ENCODE results near the gene HBD. TPM values are rescaled to one million over a fixed set of nuclear protein-coding genes. Genes with fewer than 3 reads are reported as not detected.

HBD gene
- total RNA-seq, 6 experiments from 2014 or later: not detected

- H3K4me1 Mint-ChIP-seq (ENCODE audit: low read depth): peaks cover 40% of the 10 kb centered on the region
- H3K9me3 Mint-ChIP-seq: no peaks in the 10 kb centered on the region
- TF ChIP-seq, protein P1, sequence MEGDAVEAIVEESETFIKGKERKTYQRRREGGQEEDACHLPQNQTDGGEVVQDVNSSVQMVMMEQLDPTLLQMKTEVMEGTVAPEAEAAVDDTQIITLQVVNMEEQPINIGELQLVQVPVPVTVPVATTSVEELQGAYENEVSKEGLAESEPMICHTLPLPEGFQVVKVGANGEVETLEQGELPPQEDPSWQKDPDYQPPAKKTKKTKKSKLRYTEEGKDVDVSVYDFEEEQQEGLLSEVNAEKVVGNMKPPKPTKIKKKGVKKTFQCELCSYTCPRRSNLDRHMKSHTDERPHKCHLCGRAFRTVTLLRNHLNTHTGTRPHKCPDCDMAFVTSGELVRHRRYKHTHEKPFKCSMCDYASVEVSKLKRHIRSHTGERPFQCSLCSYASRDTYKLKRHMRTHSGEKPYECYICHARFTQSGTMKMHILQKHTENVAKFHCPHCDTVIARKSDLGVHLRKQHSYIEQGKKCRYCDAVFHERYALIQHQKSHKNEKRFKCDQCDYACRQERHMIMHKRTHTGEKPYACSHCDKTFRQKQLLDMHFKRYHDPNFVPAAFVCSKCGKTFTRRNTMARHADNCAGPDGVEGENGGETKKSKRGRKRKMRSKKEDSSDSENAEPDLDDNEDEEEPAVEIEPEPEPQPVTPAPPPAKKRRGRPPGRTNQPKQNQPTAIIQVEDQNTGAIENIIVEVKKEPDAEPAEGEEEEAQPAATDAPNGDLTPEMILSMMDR (IDR thresholded peaks at IDR 0.05): no peak
- no peak overlapping the region for H3K4me3 Mint-ChIP-seq
- DNase-seq: no peak
- H3K27ac Mint-ChIP-seq: no peak overlapping the region
- no peaks in the 10 kb centered on the region for H3K27me3 Mint-ChIP-seq (ENCODE audit: insufficient read depth)
- no peaks in the 10 kb centered on the region for H3K36me3 Mint-ChIP-seq (ENCODE audit: low read depth)
These were observed 37.6 kb downstream of the HBD start for GRCh38 chr11:5196731-5197130.

GRCh38 chr11:5196067-5196466 lies 38.2 kb downstream of the HBD start:
- no peak for DNase-seq
- Mint-ChIP-seq H3K9me3 (no peaks in the 10 kb centered on the region), H3K27ac (no peak overlapping the region), H3K36me3 (ENCODE audit: low read depth) (no peaks in the 10 kb centered on the region), H3K27me3 (ENCODE audit: insufficient read depth) (no peaks in the 10 kb centered on the region), H3K4me1 (ENCODE audit: low read depth) (peaks cover 33% of the 10 kb centered on the region), H3K4me3 (no peak overlapping the region)
- TF ChIP-seq, protein P1 (IDR thresholded peaks at IDR 0.05): no peak

- Mint-ChIP-seq H3K27me3 (ENCODE audit: insufficient read depth) (no peaks in the 10 kb centered on the region; the same call in none of the 2 replicates), H3K27ac (no peak overlapping the region), H3K9me3 (no peaks in the 10 kb centered on the region), H3K36me3 (ENCODE audit: low read depth) (no peaks in the 10 kb centered on the region), H3K4me1 (ENCODE audit: low read depth) (peaks cover 15% of the 10 kb centered on the region), H3K4me3 (no peak overlapping the region)
- TF ChIP-seq, protein P1 (IDR thresholded peaks at IDR 0.05): no peak
- no peak for DNase-seq
These were observed 41.5 kb downstream of the HBD start for GRCh38 chr11:5192738-5193137.

DNA sequence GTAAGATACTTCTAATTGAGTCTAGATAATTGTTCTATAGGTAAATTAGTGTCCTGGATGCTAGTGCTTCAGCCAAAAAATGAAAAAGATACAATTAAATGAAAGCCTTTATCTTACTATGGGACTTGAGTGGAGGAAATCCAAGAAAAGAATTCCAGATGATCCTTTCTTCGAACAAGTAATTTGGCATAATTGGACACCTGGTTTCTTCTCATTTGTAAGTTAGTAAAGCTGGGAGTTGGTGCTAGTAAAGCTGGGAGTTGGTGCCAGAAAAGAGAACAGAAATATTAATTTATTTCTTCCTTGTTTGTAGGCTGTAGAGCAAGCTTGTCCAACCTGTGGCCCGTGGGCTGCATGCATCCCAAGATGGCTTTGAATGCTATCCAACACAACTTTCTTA lies 46.1 kb downstream of the HBD start:
- no peak overlapping the region for H3K27ac Mint-ChIP-seq
- H3K9me3 Mint-ChIP-seq: no peaks in the 10 kb centered on the region

More for the DNA sequence above, 46.1 kb downstream of the HBD start:
- TF ChIP-seq, protein P1 (IDR thresholded peaks at IDR 0.05): no peak
- no peak for DNase-seq
- no peaks in the 10 kb centered on the region for H3K4me1 Mint-ChIP-seq (ENCODE audit: low read depth)
- H3K4me3 Mint-ChIP-seq: no peak overlapping the region
- no peaks in the 10 kb centered on the region for H3K36me3 Mint-ChIP-seq (ENCODE audit: low read depth)
- H3K27me3 Mint-ChIP-seq (ENCODE audit: insufficient read depth): no peaks in the 10 kb centered on the region; the same call in none of the 2 replicates

Other genes starting within 250 kb of the HBD start
- gene OR51L1, start 239.6 kb downstream of the HBD start, total RNA-seq (2021; fragmentation: NEBNext Ultra II Directional; extraction: Animal tissue kit (Norgen Biotek cat#: 25700)): not detected
- gene OR52J3, start 188.0 kb downstream of the HBD start, total RNA-seq (2021; fragmentation: NEBNext Ultra II Directional; extraction: Animal tissue kit (Norgen Biotek cat#: 25700)): not detected
- gene OR52E2, start 174.9 kb downstream of the HBD start, total RNA-seq (2021; fragmentation: NEBNext Ultra II Directional; extraction: Animal tissue kit (Norgen Biotek cat#: 25700)): not detected
- not detected for gene OR52E1, start 164.9 kb downstream of the HBD start, total RNA-seq (2021; fragmentation: NEBNext Ultra II Directional; extraction: Animal tissue kit (Norgen Biotek cat#: 25700))
- not detected for gene OR52A5, start 96.1 kb downstream of the HBD start, total RNA-seq (2021; fragmentation: NEBNext Ultra II Directional; extraction: Animal tissue kit (Norgen Biotek cat#: 25700))
- not detected for gene OR52A1, start 79.7 kb downstream of the HBD start, total RNA-seq (2021; fragmentation: NEBNext Ultra II Directional; extraction: Animal tissue kit (Norgen Biotek cat#: 25700))
- gene OR51V1, start 33.8 kb downstream of the HBD start, total RNA-seq (2021; fragmentation: NEBNext Ultra II Directional; extraction: Animal tissue kit (Norgen Biotek cat#: 25700)): not detected
- not detected for gene HBB, start 7.4 kb downstream of the HBD start, total RNA-seq (2021; fragmentation: NEBNext Ultra II Directional; extraction: Animal tissue kit (Norgen Biotek cat#: 25700))
- not detected for gene HBG1, start 15.4 kb upstream of the HBD start, total RNA-seq (2021; fragmentation: NEBNext Ultra II Directional; extraction: Animal tissue kit (Norgen Biotek cat#: 25700))
- gene HBG2, start 20.3 kb upstream of the HBD start, total RNA-seq (2021; fragmentation: NEBNext Ultra II Directional; extraction: Animal tissue kit (Norgen Biotek cat#: 25700)): not detected
- gene HBE1, start 35.5 kb upstream of the HBD start, total RNA-seq (2021; fragmentation: NEBNext Ultra II Directional; extraction: Animal tissue kit (Norgen Biotek cat#: 25700)): not detected
- not detected for gene OR51B4, start 67.5 kb upstream of the HBD start, total RNA-seq (2021; fragmentation: NEBNext Ultra II Directional; extraction: Animal tissue kit (Norgen Biotek cat#: 25700))
- gene OR51B2, start 89.8 kb upstream of the HBD start, total RNA-seq (2021; fragmentation: NEBNext Ultra II Directional; extraction: Animal tissue kit (Norgen Biotek cat#: 25700)): not detected
- gene OR51B5, start 109.0 kb upstream of the HBD start, total RNA-seq (2021; fragmentation: NEBNext Ultra II Directional; extraction: Animal tissue kit (Norgen Biotek cat#: 25700)): under 1 TPM in 4 of 6 experiments, not detected in 2; 0.30 to 0.53 (median 0.42) TPM
- gene OR51B6, start 117.0 kb upstream of the HBD start, total RNA-seq (2021; fragmentation: NEBNext Ultra II Directional; extraction: Animal tissue kit (Norgen Biotek cat#: 25700)): not detected
- gene OR51M1, start 149.3 kb upstream of the HBD start, total RNA-seq (2021; fragmentation: NEBNext Ultra II Directional; extraction: Animal tissue kit (Norgen Biotek cat#: 25700)): under 1 TPM in 1 of 6 experiments, not detected in 5; 0.09 TPM
- not detected for gene OR51Q1, start 187.6 kb upstream of the HBD start, total RNA-seq (2021; fragmentation: NEBNext Ultra II Directional; extraction: Animal tissue kit (Norgen Biotek cat#: 25700))
- gene OR51I1, start 207.0 kb upstream of the HBD start, total RNA-seq (2021; fragmentation: NEBNext Ultra II Directional; extraction: Animal tissue kit (Norgen Biotek cat#: 25700)): not detected
- gene OR51I2, start 214.8 kb upstream of the HBD start, total RNA-seq (2021; fragmentation: NEBNext Ultra II Directional; extraction: Animal tissue kit (Norgen Biotek cat#: 25700)): not detected

Data from HFFc6 (cell line).